ENCODE results near the gene TP53BP2.
"Not testable (repeated sequence)": the region's sequence is repeated elsewhere in the genome, so short reads cannot be mapped to it uniquely, and the experiment has no call there.

The TP53BP2 gene

DNA sequence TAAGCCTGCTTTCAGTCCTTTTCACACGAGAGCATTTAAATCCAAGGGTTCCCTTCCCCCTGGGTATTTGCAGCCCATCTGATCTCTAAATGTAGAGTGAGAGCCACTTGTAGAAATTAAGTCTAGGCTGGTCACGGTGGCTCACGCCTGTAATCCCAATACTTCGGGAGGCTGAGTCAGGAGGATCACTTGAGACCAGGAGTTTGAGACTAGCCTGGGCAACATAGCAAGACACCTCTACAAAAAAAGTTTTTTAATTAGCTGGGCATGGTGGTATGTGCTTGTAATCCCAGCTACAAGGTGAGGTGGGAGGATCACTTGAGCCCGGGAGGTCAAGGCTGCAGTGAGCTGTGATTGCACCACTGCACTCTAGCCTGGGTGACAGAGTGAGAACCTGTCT, 109.1 kb downstream of the TP53BP2 start:
- FAIRE-seq, result not testable (repeated sequence)

DNA sequence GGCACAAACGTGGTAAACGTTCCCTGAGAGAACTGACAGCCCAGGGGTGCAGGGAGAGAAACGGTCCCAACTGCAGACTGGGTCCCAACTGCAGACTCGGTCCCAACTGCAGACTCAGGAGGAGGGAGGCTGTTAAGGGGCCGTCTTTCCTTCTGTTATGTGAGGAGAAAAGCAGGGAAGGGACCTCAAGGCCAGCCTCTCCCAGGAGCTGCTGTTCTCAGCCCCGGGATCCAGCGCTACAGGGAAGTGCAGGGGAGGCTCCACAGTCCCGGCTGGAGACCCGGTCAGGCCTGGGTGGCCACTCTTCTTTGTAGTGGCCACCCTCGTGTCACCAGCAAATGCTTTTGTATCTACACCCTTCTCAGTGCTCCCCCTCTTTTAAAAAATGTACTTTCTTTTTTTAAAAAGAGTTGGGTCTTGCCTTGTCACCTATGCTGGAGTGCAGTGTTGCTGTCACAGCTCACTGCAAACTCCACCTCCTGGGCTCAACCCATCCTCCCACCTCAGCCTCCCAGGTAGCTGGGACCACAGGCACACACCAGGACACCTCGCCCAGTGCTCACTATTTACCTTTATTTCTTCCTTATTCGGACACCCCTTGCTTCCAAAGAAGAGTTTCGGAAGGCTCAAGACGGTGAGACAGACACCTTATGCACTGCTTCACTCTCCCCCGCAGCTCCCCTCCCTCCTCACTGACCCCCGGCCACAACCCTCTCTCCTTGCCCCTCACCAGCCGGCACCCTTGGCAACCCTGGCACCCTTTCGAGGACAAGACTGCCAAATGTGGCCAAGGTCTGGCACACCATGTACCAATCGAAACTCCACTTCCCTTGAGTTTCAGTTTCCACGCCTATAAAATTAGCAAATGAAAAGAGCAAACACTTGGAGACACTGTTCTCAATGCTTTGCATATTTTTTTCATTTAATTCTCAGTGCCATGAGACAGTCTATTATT, 111.6 kb downstream of the TP53BP2 start:
- FAIRE-seq, result no peak

DNA sequence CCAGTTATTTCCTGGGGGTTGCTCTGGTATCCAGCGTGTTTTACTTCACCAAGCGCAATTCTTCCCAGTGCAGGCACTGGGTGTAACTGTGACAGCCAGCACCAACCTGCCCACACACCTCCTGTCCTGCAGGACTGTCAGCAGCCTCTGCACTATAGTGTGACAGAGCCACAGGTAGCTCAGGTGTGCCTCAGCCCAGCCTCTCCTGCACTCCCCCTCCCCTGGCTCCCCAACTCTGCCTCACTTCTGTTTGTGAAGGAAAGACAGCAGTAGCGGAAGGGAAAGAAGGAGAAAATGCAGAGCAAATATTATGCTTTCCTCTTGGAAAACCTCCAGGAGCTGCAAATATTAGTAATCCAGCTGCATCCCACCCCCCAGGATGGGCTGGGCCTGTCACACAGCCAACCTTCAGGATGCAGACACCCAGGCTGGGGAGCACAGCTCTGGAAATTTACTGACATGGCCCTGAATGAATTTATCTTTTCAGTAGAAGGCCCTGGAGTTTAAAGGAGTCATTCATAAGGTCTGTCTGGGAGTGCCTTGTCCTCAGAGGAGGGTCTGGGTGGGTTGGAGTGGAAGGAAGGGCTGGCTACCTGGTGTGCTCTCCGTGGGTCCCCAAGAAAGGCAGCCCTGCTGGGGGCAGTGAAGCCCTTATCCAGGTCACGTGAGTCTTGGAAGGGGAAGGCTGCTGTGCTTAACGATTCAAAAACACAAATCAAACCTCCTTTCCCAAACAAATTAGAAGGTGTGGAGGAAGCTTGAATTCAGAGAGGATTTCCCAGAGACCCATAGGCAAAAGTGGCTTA, 112.6 kb downstream of the TP53BP2 start:
- FAIRE-seq, result no peak

DNA sequence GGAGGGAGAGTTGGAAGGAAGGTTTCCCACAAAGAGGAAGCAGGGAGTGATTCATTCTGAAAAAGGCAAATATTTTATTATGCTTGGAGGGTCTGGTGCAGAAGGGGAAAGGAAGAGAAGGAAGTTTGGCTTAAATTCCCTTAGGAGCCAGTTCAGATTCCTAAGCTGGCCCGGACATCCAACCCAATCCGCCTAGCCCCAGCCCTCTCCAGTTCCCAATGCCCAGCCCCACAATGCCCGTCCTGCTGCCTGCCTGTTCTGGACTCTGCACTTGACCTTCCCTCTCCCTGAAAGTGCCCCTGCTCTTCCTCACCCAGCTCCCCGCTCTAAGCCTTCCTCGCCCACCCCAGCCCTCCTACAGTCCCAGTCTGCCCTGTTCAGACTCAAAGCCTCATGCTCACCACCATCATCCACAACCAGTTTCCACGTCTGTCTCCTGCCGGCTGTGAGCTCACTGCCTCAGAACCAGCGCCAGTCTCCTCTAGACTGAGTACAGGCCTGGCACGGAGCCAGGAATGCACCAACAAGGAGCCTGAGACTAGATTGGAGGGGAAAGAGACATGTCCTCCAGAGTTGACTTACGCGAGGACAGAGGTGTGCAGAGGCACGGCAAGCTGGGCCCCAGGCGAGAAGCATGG, 114.5 kb downstream of the TP53BP2 start:
- FAIRE-seq, result no peak

DNA sequence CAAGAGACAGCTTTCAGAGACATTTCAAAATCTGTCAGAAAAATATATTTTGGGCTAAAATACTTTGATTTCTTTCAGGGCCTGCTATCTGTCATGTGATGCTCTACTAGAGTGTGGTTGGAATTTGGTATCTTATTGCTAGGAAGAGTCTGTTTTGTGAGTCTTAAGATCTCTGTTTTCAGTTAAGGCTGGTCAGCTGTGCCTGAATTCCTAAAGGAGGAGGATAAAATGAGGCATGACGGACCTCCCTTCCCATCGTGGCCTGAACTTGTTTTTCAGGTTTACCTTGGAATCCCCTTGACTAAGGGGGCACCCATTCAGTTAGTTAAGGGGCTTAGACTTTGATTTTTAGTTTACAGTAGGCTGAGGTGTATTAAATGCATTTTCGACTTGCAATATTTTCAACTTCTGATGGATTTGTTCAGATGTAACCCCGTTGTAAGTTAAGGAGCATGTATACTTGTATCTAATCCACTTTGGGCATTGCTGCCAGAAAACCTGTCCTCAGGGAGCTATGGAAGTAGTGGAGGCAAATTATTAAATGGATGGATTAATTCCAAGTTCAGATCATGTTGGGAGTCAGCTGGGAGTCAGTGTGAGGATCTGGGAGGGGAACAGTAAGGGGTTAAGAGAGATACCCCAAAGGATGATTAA, 115.1 kb downstream of the TP53BP2 start:
- FAIRE-seq, result no peak

DNA sequence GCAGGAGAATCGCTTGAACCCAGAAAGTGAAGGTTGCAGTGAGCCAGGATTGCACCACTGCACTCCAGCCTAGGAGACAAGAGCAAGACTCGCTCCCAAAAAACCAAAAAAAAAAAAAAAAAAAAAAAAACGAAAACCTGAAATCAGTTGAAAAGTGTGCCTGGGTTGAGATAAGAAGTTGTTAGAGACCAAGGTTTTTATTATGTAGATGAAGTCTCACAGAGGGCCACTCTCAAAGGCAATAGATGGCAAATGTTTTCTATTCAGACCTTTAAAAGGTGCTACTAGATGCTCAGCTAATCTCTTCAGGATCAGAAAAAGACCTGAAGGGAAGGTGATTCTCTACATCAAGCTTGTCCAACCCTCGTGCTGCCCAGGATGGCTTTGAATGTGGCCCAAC, 115.8 kb downstream of the TP53BP2 start:
- no peak for FAIRE-seq
